ENCODE measurements around the gene GATM. TPM values are rescaled to one million over a fixed set of nuclear protein-coding genes. Genes with fewer than 3 reads are reported as not detected.

The GATM gene
- total RNA-seq, 1 donor from 2014 or later: 26.8 TPM

DNA sequence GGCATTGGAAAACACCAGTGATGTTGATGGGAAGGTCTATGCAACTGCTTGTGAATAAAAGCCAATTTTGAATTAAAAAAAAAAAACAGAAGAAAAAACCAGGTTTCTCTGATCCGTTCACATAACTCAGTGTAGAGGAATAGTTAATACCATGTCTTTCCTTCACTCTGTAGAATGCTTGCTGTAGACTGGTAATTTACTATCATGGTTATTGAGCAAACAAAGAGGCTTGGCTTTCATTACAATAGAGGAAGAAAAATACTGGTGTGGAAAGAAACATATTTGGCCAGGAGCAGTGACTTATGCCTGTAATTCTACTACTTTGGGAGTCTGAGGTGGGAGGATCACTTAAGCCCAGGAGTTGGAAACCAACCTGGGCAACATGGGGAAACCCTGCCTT is 41.1 kb downstream of the GATM start:
- Mint-ChIP-seq H3K4me1 (ENCODE audit: unreplicated experiment) (no peaks in the 10 kb centered on the region), H3K27me3 (peaks cover 4% of the 10 kb centered on the region), H3K27ac (no peak overlapping the region), H3K4me3 (no peak overlapping the region), H3K9me3 (no peaks in the 10 kb centered on the region), H3K36me3 (no peaks in the 10 kb centered on the region)
- TF ChIP-seq, protein P1, sequence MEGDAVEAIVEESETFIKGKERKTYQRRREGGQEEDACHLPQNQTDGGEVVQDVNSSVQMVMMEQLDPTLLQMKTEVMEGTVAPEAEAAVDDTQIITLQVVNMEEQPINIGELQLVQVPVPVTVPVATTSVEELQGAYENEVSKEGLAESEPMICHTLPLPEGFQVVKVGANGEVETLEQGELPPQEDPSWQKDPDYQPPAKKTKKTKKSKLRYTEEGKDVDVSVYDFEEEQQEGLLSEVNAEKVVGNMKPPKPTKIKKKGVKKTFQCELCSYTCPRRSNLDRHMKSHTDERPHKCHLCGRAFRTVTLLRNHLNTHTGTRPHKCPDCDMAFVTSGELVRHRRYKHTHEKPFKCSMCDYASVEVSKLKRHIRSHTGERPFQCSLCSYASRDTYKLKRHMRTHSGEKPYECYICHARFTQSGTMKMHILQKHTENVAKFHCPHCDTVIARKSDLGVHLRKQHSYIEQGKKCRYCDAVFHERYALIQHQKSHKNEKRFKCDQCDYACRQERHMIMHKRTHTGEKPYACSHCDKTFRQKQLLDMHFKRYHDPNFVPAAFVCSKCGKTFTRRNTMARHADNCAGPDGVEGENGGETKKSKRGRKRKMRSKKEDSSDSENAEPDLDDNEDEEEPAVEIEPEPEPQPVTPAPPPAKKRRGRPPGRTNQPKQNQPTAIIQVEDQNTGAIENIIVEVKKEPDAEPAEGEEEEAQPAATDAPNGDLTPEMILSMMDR (conservative IDR thresholded peaks at IDR 0.05): no peak
- DNase-seq (ENCODE audit: extremely low spot score, unreplicated experiment): no peak

DNA sequence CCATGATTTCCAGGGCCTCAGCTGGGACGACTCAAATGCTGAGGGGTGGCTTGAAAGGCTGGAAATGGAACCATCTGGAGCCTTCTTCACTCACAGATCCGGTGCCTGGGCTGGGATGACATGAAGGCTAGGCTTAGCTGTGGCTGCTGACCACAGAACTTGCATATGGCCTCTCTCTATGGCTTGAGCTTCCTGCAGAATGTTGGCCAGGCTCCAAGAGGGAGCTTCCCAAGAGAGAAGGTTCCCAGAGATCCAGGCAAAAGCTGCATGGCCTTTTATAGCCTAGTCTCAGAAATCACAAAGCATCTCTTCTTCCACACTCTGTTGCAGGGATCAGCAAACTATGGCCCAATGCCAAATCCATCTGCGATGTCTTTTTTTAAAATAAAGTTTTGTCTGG is 44.8 kb downstream of the GATM start:
- H3K4me3 Mint-ChIP-seq: no peak overlapping the region
- H3K27me3 Mint-ChIP-seq: no peaks in the 10 kb centered on the region
- H3K4me1 Mint-ChIP-seq (ENCODE audit: unreplicated experiment): peaks cover 5% of the 10 kb centered on the region
- no peak for DNase-seq (ENCODE audit: extremely low spot score, unreplicated experiment)
- H3K9me3 Mint-ChIP-seq: no peaks in the 10 kb centered on the region
- no peak overlapping the region for H3K27ac Mint-ChIP-seq
- TF ChIP-seq, protein P1 (conservative IDR thresholded peaks at IDR 0.05): no peak
- no peaks in the 10 kb centered on the region for H3K36me3 Mint-ChIP-seq

DNA sequence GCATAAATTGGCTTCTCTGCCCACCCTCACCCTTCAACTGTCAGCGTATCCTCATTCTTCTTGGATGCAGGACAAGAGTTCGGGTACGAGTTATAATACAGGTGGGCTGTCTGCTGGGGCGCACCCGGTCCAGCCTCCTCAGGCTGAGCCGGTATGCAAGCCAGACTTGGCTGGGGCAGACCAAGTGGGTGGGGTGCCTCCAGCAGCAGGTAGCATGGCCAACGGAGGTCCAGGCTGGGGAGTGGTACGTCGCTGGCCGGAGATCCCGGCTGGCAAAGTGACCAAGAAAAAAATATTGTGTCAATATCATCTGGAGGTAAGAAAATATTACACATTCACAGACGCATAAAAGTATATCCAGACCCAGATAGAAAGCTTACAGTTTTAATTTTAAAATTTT is 45.6 kb downstream of the GATM start:
- H3K4me1 Mint-ChIP-seq (ENCODE audit: unreplicated experiment): peaks cover 5% of the 10 kb centered on the region
- DNase-seq (ENCODE audit: extremely low spot score, unreplicated experiment): no peak
- no peaks in the 10 kb centered on the region for H3K27me3 Mint-ChIP-seq
- TF ChIP-seq, protein P1 (conservative IDR thresholded peaks at IDR 0.05): no peak
- H3K9me3 Mint-ChIP-seq: no peaks in the 10 kb centered on the region
- no peaks in the 10 kb centered on the region for H3K36me3 Mint-ChIP-seq
- H3K4me3 Mint-ChIP-seq: no peak overlapping the region
- no peak overlapping the region for H3K27ac Mint-ChIP-seq

DNA sequence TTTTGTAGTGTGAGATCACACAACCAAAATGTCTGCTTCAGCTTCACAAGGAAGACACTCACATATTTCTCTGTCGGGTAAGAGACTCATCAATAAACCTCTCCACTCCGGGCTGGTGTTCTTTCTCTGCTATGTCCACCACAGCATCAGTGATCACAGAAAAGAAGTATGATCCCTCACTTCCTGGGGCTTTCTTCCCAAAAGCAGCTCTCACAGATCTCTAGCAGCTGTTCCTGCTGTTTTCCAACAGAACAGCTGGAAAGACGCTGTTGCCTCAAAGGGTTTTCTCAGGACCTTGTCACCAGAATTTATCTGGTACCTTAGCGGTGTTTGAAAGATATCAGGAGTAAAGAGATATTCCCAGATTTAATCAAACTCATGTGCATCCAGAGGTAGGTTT is 46.4 kb downstream of the GATM start:
- no peak overlapping the region for H3K27ac Mint-ChIP-seq
- H3K27me3 Mint-ChIP-seq: no peaks in the 10 kb centered on the region
- TF ChIP-seq, protein P1 (conservative IDR thresholded peaks at IDR 0.05): no peak
- H3K9me3 Mint-ChIP-seq: no peaks in the 10 kb centered on the region
- H3K4me3 Mint-ChIP-seq: no peak overlapping the region
- peaks cover 5% of the 10 kb centered on the region for H3K4me1 Mint-ChIP-seq (ENCODE audit: unreplicated experiment)
- no peaks in the 10 kb centered on the region for H3K36me3 Mint-ChIP-seq
- no peak for DNase-seq (ENCODE audit: extremely low spot score, unreplicated experiment)

DNA sequence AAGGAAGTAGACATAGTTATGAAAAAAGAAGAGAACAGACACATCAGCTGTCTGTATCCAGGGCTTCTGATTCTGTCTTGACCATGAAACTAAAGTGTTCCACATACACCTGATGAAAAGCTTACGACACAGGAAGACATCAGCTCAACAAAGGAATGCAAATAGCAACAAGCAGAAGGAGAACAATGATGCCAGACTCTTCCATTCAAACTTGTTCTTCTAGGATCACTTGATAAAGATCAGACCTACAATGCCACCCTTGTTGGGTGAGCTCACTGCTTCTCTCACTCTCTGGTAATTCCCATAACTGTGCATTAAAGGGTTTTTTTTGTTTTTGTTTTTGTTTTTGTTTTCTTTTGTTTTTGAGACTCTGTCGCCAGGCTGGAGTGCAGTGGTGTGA is 49.7 kb downstream of the GATM start:
- TF ChIP-seq, protein P1 (conservative IDR thresholded peaks at IDR 0.05): no peak
- Mint-ChIP-seq H3K4me1 (ENCODE audit: unreplicated experiment) (peaks cover 5% of the 10 kb centered on the region), H3K36me3 (no peaks in the 10 kb centered on the region), H3K4me3 (no peak overlapping the region), H3K9me3 (no peaks in the 10 kb centered on the region), H3K27me3 (peaks cover 2% of the 10 kb centered on the region), H3K27ac (no peak overlapping the region)
- DNase-seq (ENCODE audit: extremely low spot score, unreplicated experiment): no peak

DNA sequence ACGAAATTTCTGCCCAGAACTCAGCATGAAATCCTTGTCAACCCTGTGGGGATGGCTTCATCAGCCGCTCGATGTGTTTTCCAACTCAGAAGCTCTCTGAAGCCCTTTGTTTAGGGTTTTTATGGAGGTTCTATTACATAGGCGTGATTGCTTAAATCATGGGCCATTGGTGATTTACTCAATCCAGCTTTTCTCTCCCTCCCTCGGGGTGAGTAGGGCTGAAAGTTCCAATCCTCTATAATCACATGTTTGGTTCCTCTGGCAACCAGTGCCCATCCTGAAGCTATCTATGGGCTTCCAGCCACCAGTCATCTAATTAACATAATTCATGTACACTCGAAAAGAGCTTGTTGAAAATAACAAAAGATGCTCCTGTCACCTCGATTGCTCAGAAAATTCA is 51.6 kb downstream of the GATM start:
- H3K4me1 Mint-ChIP-seq (ENCODE audit: unreplicated experiment): peaks cover under 1% of the 10 kb centered on the region
- no peaks in the 10 kb centered on the region for H3K36me3 Mint-ChIP-seq
- H3K27ac Mint-ChIP-seq: no peak overlapping the region
- TF ChIP-seq, protein P1 (conservative IDR thresholded peaks at IDR 0.05): no peak
- DNase-seq (ENCODE audit: extremely low spot score, unreplicated experiment): no peak
- H3K4me3 Mint-ChIP-seq: no peak overlapping the region
- H3K9me3 Mint-ChIP-seq: no peaks in the 10 kb centered on the region
- peaks cover 5% of the 10 kb centered on the region for H3K27me3 Mint-ChIP-seq

Data from type B pancreatic cell (in vitro differentiated cells).